H1 (cell line): ENCODE data around the gene MYDGF. TPM values are rescaled to one million over a fixed set of nuclear protein-coding genes. Genes with fewer than 3 reads are reported as not detected.

Experiments
- ATF2 ChIP-seq: IDR thresholded peaks from 2 replicates; pipeline ENCODE4 v1.6.1; 2012; ENCODE audit warnings: low read length, inconsistent platforms
- CTCF ChIP-seq, 3 experiments: IDR thresholded peaks; 1 replicate in 2 of 3; 2 replicates in 1 of 3; pipeline versions ENCODE4 v1.5.1 to v1.6.1; 2011; ENCODE audit warnings: low read length in 3 of 3, mild to moderate bottlenecking in 3 of 3, inconsistent platforms in 2 of 3, low read depth in 1 of 3, moderate library complexity in 1 of 3; ENCODE audit not compliant: insufficient read depth in 1 of 3; ENCODE audit errors: control extremely low read depth in 1 of 3
- EZH2 ChIP-seq: fragments of 200-600 bp; sonication (generic); IDR thresholded peaks from 2 replicates; pipeline ENCODE4 v1.7.1; 2012; ENCODE audit warnings: low read depth, mild to moderate bottlenecking, moderate library complexity, low read length, inconsistent platforms; ENCODE audit not compliant: severe bottlenecking
- SIN3A ChIP-seq, 2 experiments: IDR thresholded peaks in 1 of 2; conservative IDR thresholded peaks in 1 of 2; 2 replicates each; pipeline ENCODE4 v1.6.1; 2011 to 2012; ENCODE audit warnings: low read length in 2 of 2, improper control_type of control experiment in 1 of 2, low read depth in 1 of 2, mild to moderate bottlenecking in 1 of 2
- SIX5 ChIP-seq: IDR thresholded peaks from 2 replicates; pipeline ENCODE4 v1.6.1; 2011; ENCODE audit warnings: mild to moderate bottlenecking, low read depth, low read length
- SP4 ChIP-seq: IDR thresholded peaks from 2 replicates; pipeline ENCODE4 v1.6.1; 2012; ENCODE audit warnings: low read length, inconsistent platforms
- USF2 ChIP-seq: IDR thresholded peaks from 2 replicates; pipeline ENCODE4 v1.6.1; 2011; ENCODE audit warnings: low read length, improper control_type of control experiment
- polyA plus RNA-seq, 7 experiments: library from polyadenylated mRNA; depleted of rRNA in 3 of 7; stranded (reverse) in 5 of 7; unstranded in 2 of 7; fragments of >200 nt in 5 of 7; fragments of 200-250 nt in 2 of 7; gene quantifications; 1 replicate in 5 of 7; 2 replicates in 1 of 7; 4 replicates in 1 of 7; pipeline versions ENCODE4 v1.2.1 to v1.2.3, GENCODE V29; 2011 to 2013; ENCODE audit warnings: missing spikeins in 2 of 7, mixed read lengths in 2 of 7
- total RNA-seq: library from RNA; stranded (reverse); fragmentation: NEBNext Ultra II Directional; extraction: Animal tissue kit (Norgen Biotek cat#: 25700); gene quantifications from 2 replicates; pipeline ENCODE4 v1.2.1, GENCODE V29; 2021

Gene MYDGF
- total and polyA plus RNA-seq, 2 of the 8 experiments (the other 6 are each of a cell fraction or from before 2014, with no cell fraction given) = 40.6 to 51.1 TPM

GRCh38 chr19:4707956-4708650 lies 38.0 kb upstream of the MYDGF start (continued):
- no peak for TF ChIP-seq ATF2
- TF ChIP-seq EZH2 = no peak
- TF ChIP-seq SP4 = no peak
- TF ChIP-seq CTCF (IDR thresholded peaks at IDR 0.05; ENCODE audit: control extremely low read depth in 1 of 3, insufficient read depth in 1 of 3, low read depth in 1 of 3, low read length in 3 of 3) = no peak
- no peak for TF ChIP-seq SIN3A (conservative IDR thresholded peaks at IDR 0.05 in 1 of 2, IDR thresholded peaks at IDR 0.05 in 1 of 2; ENCODE audit: low read depth in 1 of 2, low read length in 2 of 2)
- no peak for TF ChIP-seq USF2
- TF ChIP-seq SIX5 = no peak
